Panc1 (cell line): ENCODE data around the gene SMIM35. TPM values are rescaled to one million over a fixed set of nuclear protein-coding genes. Genes with fewer than 3 reads are reported as not detected.

Source experiments
- ATAC-seq: fragments of 200-7000 bp; cut with Tn5 transposase; 2 replicates; pipeline ENCODE4 v1.9.1; 2020; ENCODE audit warnings: mild to moderate bottlenecking, moderate library complexity
- BruUV-seq: library from RNA; stranded (reverse); fragments of 400-500 nt; replicated peaks from 2 replicates; lab custom pipeline; 2021; lab: Mats Ljungman, UMichigan
- CTCF ChIA-PET: fragments of 300-600 bp; sonication (Branson Sonifier 250); formaldehyde crosslinking; loops from one replicate; lab custom pipeline; 2022; ENCODE audit warnings: antibody characterized with exemption; lab: Charles Lee
- POLR2A ChIA-PET: fragments of 300-600 bp; sonication (Branson Sonifier 250); formaldehyde crosslinking; loops from one replicate; lab custom pipeline; 2022; ENCODE audit warnings: antibody characterized with exemption; lab: Charles Lee
- DNase-seq: peaks from one replicate; pipeline ENCODE4 v3.0.0-alpha.2; 2010; ENCODE audit warnings: low read depth, low spot score
- H3K27ac ChIP-seq: 2 replicates; pipeline ENCODE4 v1.5.1; 2011; ENCODE audit warnings: mild to moderate bottlenecking, low read length, inconsistent platforms
- H3K27me3 ChIP-seq: fragments of 200-500 bp; sonication (Bioruptor generic); 2 replicates; pipeline ENCODE4 v1.6.0; 2014; ENCODE audit warnings: low read length, inconsistent platforms; ENCODE audit not compliant: control insufficient read depth, insufficient read depth
- H3K36me3 ChIP-seq: fragments of 200-500 bp; sonication (Bioruptor generic); 2 replicates; pipeline ENCODE4 v1.5.1; 2014; ENCODE audit warnings: inconsistent platforms, mild to moderate bottlenecking, low read length, moderate library complexity; ENCODE audit not compliant: control insufficient read depth, insufficient read depth
- H3K4me1 ChIP-seq: 2 replicates; pipeline ENCODE4 v1.5.1; 2011; ENCODE audit warnings: inconsistent platforms, mild to moderate bottlenecking, low read length, moderate library complexity; ENCODE audit not compliant: control insufficient read depth, insufficient read depth
- H3K4me3 ChIP-seq, 2 experiments: 2 replicates each; pipeline ENCODE4 v1.5.1; 2011 to 2012; ENCODE audit warnings: low read depth in 2 of 2, low read length in 2 of 2, mild to moderate bottlenecking in 2 of 2, inconsistent platforms in 1 of 2, moderate library complexity in 1 of 2
- H3K9me3 ChIP-seq: fragments of 200-500 bp; sonication (Bioruptor generic); 2 replicates; pipeline ENCODE4 v1.5.1; 2014; ENCODE audit warnings: low read depth, mild to moderate bottlenecking, inconsistent platforms, low read length, moderate library complexity; ENCODE audit not compliant: control insufficient read depth, insufficient read depth
- POLR2AphosphoS5 ChIP-seq: IDR thresholded peaks from 2 replicates; pipeline ENCODE4 v1.6.1; 2012; ENCODE audit warnings: mild to moderate bottlenecking, low read depth, low read length, moderate library complexity
- SIN3A ChIP-seq: IDR thresholded peaks from 2 replicates; pipeline ENCODE4 v1.6.1; 2012; ENCODE audit warnings: low read depth, mild to moderate bottlenecking, low read length, moderate library complexity, borderline replicate concordance; ENCODE audit not compliant: insufficient read depth
- TCF7L2 ChIP-seq: IDR thresholded peaks from 2 replicates; pipeline ENCODE4 v1.6.1; 2011; ENCODE audit warnings: mild to moderate bottlenecking, low read depth, low read length, inconsistent platforms
- in situ Hi-C: cut with HindIII; loops from 2 replicates; pipeline ENCODE4 v1.10.0; 2016; ENCODE audit warnings: low sequenced_read_pairs, low pct_unique_long_range_greater_than_20kb
- intact Hi-C: fragments of 100-400 bp; cut with micrococcal nuclease; formaldehyde crosslinking; loops from one replicate; pipeline ENCODE4 v1.10.0; 2022; ENCODE audit not compliant: unreplicated experiment
- total RNA-seq: library from RNA; stranded (reverse); gene quantifications from one replicate; pipeline ENCODE4 v1.2.1, GENCODE V29; 2021; ENCODE audit not compliant: unreplicated experiment
- TF ChIP-seq, protein P1 (sequence below): fragments of 450-650 bp; IDR thresholded peaks from 2 replicates; pipeline ENCODE4 v1.5.1; 2017; ENCODE audit warnings: mild to moderate bottlenecking
- TF ChIP-seq, protein P2 (sequence below), 2 experiments: IDR thresholded peaks; 2 replicates each; pipeline ENCODE4 v1.6.1; 2011 to 2012; ENCODE audit warnings: low read depth in 2 of 2, control low read depth in 1 of 2, low read length in 1 of 2, mild to moderate bottlenecking in 1 of 2, moderate library complexity in 1 of 2; ENCODE audit not compliant: insufficient read depth in 1 of 2

SMIM35 gene
- total RNA-seq, 1 experiment from 2014 or later, result not detected

GRCh38 chr11:118060081-118060661 lies 26.6 kb downstream of the SMIM35 start:
- intact Hi-C loops, result no loop called here
- Histone ChIP-seq H3K27me3 (no peaks in the 10 kb centered on the region; the same call in 1 of the 2 replicates), H3K4me3 (no peak overlapping the region), H3K4me1 (no peaks in the 10 kb centered on the region), H3K36me3 (no peaks in the 10 kb centered on the region), H3K27ac (no peak overlapping the region), H3K9me3 (no peaks in the 10 kb centered on the region)
- ATAC-seq, result peak; percentile 26; the same call in 1 of the 2 replicates
- ChIA-PET CTCF (interaction anchor here (0.6 kb wide), 1 partner anchor 135 kb away, joined by 10 read pairs; no protein-coding TSS in a partner anchor), POLR2A (no interaction called here)
- TF ChIP-seq, protein P1, sequence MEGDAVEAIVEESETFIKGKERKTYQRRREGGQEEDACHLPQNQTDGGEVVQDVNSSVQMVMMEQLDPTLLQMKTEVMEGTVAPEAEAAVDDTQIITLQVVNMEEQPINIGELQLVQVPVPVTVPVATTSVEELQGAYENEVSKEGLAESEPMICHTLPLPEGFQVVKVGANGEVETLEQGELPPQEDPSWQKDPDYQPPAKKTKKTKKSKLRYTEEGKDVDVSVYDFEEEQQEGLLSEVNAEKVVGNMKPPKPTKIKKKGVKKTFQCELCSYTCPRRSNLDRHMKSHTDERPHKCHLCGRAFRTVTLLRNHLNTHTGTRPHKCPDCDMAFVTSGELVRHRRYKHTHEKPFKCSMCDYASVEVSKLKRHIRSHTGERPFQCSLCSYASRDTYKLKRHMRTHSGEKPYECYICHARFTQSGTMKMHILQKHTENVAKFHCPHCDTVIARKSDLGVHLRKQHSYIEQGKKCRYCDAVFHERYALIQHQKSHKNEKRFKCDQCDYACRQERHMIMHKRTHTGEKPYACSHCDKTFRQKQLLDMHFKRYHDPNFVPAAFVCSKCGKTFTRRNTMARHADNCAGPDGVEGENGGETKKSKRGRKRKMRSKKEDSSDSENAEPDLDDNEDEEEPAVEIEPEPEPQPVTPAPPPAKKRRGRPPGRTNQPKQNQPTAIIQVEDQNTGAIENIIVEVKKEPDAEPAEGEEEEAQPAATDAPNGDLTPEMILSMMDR, result no peak
- TF ChIP-seq POLR2AphosphoS5, result no peak
- TF ChIP-seq TCF7L2, result no peak
- TF ChIP-seq SIN3A, result no peak
- TF ChIP-seq, protein P2, sequence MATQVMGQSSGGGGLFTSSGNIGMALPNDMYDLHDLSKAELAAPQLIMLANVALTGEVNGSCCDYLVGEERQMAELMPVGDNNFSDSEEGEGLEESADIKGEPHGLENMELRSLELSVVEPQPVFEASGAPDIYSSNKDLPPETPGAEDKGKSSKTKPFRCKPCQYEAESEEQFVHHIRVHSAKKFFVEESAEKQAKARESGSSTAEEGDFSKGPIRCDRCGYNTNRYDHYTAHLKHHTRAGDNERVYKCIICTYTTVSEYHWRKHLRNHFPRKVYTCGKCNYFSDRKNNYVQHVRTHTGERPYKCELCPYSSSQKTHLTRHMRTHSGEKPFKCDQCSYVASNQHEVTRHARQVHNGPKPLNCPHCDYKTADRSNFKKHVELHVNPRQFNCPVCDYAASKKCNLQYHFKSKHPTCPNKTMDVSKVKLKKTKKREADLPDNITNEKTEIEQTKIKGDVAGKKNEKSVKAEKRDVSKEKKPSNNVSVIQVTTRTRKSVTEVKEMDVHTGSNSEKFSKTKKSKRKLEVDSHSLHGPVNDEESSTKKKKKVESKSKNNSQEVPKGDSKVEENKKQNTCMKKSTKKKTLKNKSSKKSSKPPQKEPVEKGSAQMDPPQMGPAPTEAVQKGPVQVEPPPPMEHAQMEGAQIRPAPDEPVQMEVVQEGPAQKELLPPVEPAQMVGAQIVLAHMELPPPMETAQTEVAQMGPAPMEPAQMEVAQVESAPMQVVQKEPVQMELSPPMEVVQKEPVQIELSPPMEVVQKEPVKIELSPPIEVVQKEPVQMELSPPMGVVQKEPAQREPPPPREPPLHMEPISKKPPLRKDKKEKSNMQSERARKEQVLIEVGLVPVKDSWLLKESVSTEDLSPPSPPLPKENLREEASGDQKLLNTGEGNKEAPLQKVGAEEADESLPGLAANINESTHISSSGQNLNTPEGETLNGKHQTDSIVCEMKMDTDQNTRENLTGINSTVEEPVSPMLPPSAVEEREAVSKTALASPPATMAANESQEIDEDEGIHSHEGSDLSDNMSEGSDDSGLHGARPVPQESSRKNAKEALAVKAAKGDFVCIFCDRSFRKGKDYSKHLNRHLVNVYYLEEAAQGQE (IDR thresholded peaks at IDR 0.05; ENCODE audit: insufficient read depth in 1 of 2, low read depth in 2 of 2, low read length in 1 of 2), result no peak
- DNase-seq, result no peak
- no TSS peak for BruUV-seq
- in situ Hi-C loops, result no loop called here

DNA sequence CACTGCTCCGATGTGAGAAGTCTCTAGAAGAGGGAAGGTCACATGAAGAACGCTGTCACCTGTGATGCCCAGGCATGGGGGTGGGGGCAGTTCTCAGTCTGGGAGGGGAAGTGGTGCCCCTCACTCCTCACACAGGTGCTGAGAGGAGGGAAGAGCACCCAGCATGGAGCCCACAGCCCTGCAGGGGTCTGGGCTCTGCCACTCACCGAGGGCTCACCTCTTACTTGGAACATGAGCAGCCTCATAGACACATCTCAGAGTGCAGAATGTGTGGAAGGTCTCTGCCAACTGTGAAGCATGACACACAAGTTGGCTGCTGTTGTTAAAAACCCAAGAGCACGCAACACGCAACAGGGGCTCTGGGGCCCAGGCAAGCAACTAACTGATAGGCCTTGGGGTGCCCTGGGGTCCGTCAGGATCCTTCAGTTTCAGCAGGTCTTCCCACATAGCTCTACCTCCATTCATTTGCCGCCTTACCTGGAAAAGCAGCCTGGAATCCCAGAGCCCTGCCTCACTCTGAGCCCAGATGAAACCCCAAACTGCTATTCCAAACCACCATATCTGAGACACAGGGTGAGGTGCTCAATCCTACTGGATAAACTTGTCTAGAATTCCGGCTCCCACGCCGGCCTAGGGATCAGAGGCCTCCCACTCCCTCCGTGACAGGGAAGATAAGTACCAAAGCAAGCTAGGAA lies 27.4 kb downstream of the SMIM35 start:
- CTCF ChIA-PET, result interaction anchor here (0.6 kb wide), 1 partner anchor 136 kb away, joined by 10 read pairs; no protein-coding TSS in a partner anchor
- no TSS peak for BruUV-seq

More for the DNA sequence above, 27.4 kb downstream of the SMIM35 start:
- intact Hi-C loops (no loop called here), in situ Hi-C loops (no loop called here)
- H3K27me3 ChIP-seq, result no peaks in the 10 kb centered on the region; the same call in 1 of the 2 replicates
- no peaks in the 10 kb centered on the region for H3K36me3 ChIP-seq
- ATAC-seq, result peak; percentile 40; the same call in 1 of the 2 replicates
- no peak for DNase-seq
- H3K9me3 ChIP-seq, result no peaks in the 10 kb centered on the region
- TF ChIP-seq TCF7L2 (no peak), SIN3A (no peak), POLR2AphosphoS5 (no peak)
- TF ChIP-seq, protein P2 (IDR thresholded peaks at IDR 0.05; ENCODE audit: insufficient read depth in 1 of 2, low read depth in 2 of 2, low read length in 1 of 2), result no peak
- TF ChIP-seq, protein P1, result no peak
- H3K4me1 ChIP-seq, result no peaks in the 10 kb centered on the region
- no peak overlapping the region for H3K27ac ChIP-seq
- H3K4me3 ChIP-seq, result no peak overlapping the region
- POLR2A ChIA-PET, result no interaction called here
